Mucosa of descending colon (tissue), 3 donors: ENCODE data around the gene SMURF2. TPM values are rescaled to one million over a fixed set of nuclear protein-coding genes. Genes with fewer than 3 reads are reported as not detected.

Source experiments
- ATAC-seq: fragments of 200-7000 bp; cut with Tn5 transposase; one replicate; pipeline ENCODE4 v1.9.1; 2020; ENCODE audit warnings: mild to moderate bottlenecking, moderate library complexity
- DNase-seq, 3 donors: peaks; one replicate each; pipeline ENCODE4 v3.0.0-alpha.2; 2020
- H3K36me3 ChIP-seq: fragments of 200-600 bp; one replicate; pipeline ENCODE4 v1.8.0; 2021; ENCODE audit warnings: low read depth, mild to moderate bottlenecking
- H3K4me1 ChIP-seq: fragments of 200-600 bp; one replicate; pipeline ENCODE4 v1.8.0; 2021; ENCODE audit warnings: low read depth, mild to moderate bottlenecking
- H3K4me3 ChIP-seq: fragments of 200-600 bp; one replicate; pipeline ENCODE4 v1.8.0; 2021; ENCODE audit warnings: mild to moderate bottlenecking
- H3K9me3 ChIP-seq: fragments of 200-600 bp; one replicate; pipeline ENCODE4 v1.8.0; 2021; ENCODE audit warnings: mild to moderate bottlenecking
- intact Hi-C, 2 donors: fragments of 100-400 bp; cut with DNase I in 1 of 2; cut with micrococcal nuclease in 1 of 2; formaldehyde crosslinking; loops; one replicate each; pipeline versions ENCODE4 v1.11.0 to v1.11.1; 2022; cut with DNase I, micrococcal nuclease
- total RNA-seq, 3 donors: library from RNA; stranded (reverse); fragmentation: NEBNext Ultra II Directional in 2 of 3; extraction: Animal tissue kit (Norgen Biotek cat#: 25700) in 2 of 3; gene quantifications; one replicate each; pipeline versions ENCODE4 v1.2.1 to v1.2.4, GENCODE V29; 2021 to 2023
- TF ChIP-seq, protein P1 (sequence below): fragments of 200-600 bp; IDR thresholded peaks from one replicate; pipeline ENCODE4 v1.8.0; 2022; ENCODE audit warnings: antibody characterized with exemption, mild to moderate bottlenecking
- donor health status: DM: no; HTN: no; CAD: no; lungs with moderate emphysema.
- donor health status: DM: no; HTN: no; CAD: no.
- donor health status: DM: no; HTN: yes; CAD: no.

SMURF2 gene
- total RNA-seq, 3 donors from 2014 or later, result 14.9 to 25.4 (median 15.2) TPM

- TF ChIP-seq, protein P1, sequence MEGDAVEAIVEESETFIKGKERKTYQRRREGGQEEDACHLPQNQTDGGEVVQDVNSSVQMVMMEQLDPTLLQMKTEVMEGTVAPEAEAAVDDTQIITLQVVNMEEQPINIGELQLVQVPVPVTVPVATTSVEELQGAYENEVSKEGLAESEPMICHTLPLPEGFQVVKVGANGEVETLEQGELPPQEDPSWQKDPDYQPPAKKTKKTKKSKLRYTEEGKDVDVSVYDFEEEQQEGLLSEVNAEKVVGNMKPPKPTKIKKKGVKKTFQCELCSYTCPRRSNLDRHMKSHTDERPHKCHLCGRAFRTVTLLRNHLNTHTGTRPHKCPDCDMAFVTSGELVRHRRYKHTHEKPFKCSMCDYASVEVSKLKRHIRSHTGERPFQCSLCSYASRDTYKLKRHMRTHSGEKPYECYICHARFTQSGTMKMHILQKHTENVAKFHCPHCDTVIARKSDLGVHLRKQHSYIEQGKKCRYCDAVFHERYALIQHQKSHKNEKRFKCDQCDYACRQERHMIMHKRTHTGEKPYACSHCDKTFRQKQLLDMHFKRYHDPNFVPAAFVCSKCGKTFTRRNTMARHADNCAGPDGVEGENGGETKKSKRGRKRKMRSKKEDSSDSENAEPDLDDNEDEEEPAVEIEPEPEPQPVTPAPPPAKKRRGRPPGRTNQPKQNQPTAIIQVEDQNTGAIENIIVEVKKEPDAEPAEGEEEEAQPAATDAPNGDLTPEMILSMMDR, result no peak
- Histone ChIP-seq H3K4me1 (no peaks in the 10 kb centered on the region), H3K36me3 (peaks cover 5% of the 10 kb centered on the region), H3K4me3 (no peak overlapping the region), H3K9me3 (no peaks in the 10 kb centered on the region)
- DNase-seq (no peak), ATAC-seq (no peak)
- intact Hi-C loops, result no loop called here
These were observed 134.2 kb downstream of the SMURF2 start for GRCh38 chr17:64527914-64528313.

DNA sequence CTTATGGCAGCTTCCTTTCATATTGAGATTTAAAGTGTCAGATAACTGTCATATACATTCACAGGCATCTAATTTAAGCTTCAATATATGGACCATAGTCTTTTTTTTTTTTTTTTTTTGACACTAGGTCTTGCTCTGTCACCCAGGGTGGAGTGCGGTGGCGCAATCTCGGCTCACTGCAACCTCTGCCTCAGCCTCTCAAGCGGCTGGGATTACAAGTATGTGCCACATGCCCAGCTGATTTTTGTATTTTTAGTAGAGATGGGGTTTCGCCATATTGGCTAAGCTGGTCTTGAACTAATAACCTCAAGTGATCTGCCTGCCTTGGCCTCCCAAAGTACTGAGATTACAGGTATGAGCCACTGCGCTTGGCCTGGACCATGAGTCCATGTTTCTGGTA is 141.7 kb downstream of the SMURF2 start:
- TF ChIP-seq, protein P1, result no peak
- Histone ChIP-seq H3K4me3 (no peak overlapping the region), H3K9me3 (no peaks in the 10 kb centered on the region), H3K36me3 (peaks cover 4% of the 10 kb centered on the region), H3K4me1 (no peaks in the 10 kb centered on the region)
- intact Hi-C loops, result no loop called here
- ATAC-seq (no peak), DNase-seq (no peak)

GRCh38 chr17:64519601-64520000 is 142.5 kb downstream of the SMURF2 start:
- Histone ChIP-seq H3K4me3 (no peak overlapping the region), H3K4me1 (no peaks in the 10 kb centered on the region), H3K9me3 (no peaks in the 10 kb centered on the region), H3K36me3 (peaks cover 4% of the 10 kb centered on the region)
- intact Hi-C loops, result no loop called here
- DNase-seq, result no peak
- no peak for ATAC-seq
- TF ChIP-seq, protein P1, result no peak

DNA sequence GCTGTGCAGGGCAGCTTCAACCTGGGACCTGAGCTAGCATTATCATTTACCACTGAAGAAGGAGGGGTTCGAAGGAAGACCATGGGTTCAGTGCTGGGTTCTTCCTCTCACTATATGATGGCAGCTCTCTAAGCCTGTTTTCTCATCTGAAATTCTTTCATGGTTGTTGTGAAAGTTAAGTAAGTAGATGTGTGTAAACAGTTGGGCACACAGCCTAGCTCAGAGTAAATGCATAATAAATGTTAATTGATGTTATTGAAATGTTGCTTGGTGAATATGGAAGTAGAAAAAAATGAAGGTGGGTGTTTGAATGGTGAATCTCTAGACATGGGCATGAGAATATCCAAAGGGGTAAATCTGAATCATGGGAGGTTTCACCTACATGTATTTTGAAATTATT is 146.3 kb downstream of the SMURF2 start:
- Histone ChIP-seq H3K4me3 (no peak overlapping the region), H3K9me3 (no peaks in the 10 kb centered on the region), H3K36me3 (no peaks in the 10 kb centered on the region), H3K4me1 (no peaks in the 10 kb centered on the region)
- TF ChIP-seq, protein P1, result no peak
- DNase-seq, result no peak
- intact Hi-C loops, result no loop called here
- ATAC-seq, result no peak

GRCh38 chr17:64515419-64515818 is 146.7 kb downstream of the SMURF2 start:
- peaks cover 3% of the 10 kb centered on the region for H3K36me3 ChIP-seq
- intact Hi-C loops, result no loop called here

More at GRCh38 chr17:64515419-64515818, 146.7 kb downstream of the SMURF2 start:
- H3K4me3 ChIP-seq, result no peak overlapping the region
- ATAC-seq, result no peak
- H3K9me3 ChIP-seq, result no peaks in the 10 kb centered on the region
- TF ChIP-seq, protein P1, result no peak
- H3K4me1 ChIP-seq, result no peaks in the 10 kb centered on the region
- no peak for DNase-seq
